GM18508 (cell line): ENCODE results near the gene LDHD.
"Not testable (repeated sequence)": the region's sequence is repeated elsewhere in the genome, so short reads cannot be mapped to it uniquely, and the experiment has no call there.

ENCODE experiments used
- ATAC-seq: cut with Tn5 transposase; IDR thresholded peaks from one replicate; pipeline ENCODE4 v1.9.1; 2021; ENCODE audit warnings: moderate number of reproducible peaks; ENCODE audit not compliant: insufficient read depth, unreplicated experiment

Gene LDHD

GRCh38 chr16:75100603-75100990, 16.0 kb downstream of the LDHD start:
- no peak for ATAC-seq

DNA sequence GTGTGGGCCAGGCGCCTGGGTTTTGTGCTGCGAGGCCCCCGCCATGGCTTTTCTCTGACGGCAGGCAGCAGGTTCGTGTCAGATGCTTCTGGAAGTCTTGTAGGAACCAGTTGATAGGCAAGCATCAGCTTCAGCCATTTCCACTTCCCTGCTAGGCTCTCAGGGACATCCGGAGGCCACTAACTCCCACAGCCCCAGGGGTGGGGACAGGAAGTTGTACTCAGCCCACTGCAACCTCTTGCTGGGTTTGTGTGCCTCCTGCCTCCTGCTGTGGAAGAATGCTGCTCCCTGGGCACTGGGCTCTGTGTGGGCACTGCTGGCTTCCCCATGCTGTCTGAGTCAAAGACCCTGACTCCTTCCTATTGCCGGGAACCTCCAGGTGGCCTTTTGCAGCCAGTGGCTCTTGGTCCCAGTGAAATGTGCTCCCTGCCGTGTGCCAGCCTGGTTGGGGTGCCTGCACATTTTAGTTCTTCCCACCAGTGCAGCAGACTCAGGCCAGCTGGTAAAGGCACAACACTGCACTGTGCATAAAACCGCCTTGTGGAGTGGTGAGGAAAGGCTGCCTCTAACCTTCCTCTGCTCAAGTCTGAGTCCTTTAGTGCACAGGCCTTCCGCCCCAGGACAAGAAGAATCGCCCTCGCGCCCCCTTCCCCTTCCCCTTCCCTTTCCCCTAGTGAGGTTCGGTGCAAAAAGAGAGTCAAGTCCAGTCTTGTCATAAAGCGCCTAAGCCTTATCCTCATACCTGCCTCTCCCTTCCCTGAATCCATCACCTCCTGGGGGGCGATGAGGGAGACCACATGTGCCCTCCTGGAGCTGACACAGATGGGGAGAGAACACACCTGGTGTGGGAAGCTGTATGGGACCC, 16.6 kb downstream of the LDHD start:
- ATAC-seq, result no peak

DNA sequence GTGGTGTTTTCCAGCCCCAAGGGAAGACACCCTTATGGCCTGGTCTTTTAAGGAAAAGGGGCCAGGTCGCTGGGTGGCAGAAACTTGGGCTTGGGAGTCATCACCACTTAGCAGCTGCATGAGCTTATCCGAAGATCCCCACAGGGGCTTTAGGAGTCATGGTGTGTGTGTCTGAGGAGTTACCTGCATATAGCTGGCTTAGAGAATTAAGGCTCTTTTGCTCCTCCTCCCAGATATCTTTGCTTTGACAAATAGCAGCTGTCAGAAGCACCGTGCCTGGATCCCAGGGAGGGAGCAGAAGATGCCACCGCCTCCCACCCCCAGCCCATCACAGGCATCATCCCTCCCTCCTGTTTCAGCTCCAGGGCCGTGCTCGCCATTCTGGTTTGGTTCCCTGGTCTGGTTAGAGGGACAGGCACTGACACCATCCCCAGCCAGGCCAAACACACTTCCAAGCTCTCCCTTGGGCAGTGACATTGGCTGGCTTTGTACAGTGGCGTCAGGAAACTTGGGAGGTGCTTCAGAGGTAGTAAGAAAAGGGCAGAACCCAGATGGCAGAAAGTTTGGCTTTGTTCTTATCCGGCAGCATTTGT, 17.4 kb downstream of the LDHD start:
- no peak for ATAC-seq

DNA sequence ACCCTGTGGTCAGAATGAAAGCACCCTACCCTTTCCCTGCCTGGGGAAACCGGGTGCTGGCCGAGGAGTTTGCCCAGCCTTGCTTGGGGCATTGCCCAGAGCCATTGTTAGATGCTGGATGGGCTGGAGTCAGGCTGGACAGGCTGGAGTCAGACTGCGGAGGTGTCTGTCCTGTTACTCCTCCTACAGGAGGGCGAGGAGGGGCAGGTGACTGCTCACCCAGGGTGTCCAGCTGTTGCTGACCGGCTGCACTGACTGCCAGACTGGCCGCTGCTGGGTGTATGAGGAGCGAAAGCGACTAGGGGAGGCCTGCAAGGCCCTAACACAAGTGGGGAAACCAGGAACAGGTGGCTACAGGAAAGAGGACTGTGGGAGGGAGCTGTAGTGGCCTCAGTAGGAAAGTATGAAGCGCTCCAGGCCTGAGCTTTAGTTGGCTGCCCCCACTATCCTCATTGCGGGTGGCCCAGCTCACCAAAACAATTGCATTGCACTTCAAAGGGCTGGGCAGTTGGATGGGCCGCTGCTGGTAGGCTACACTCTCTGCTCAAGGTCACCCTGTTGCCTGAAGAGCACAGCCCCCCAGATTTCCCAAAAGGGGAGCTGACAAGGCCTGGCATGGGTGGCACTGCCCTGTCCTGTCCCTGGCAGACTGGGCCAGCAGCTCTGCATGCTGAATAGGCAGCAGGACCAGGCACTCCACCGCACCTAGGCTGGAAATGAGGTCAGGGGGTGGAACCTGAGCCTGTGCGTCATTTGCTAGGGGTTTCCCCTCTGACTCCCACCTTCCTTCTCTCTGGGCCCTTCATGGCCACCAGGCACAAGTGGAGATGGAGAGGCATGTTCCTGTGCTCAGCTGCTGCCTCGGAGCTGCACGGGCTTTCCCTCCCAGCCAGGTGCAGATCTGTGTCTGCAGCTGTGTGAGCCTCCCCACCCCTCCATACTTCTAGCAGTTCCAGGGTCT, 18.4 kb downstream of the LDHD start:
- ATAC-seq, result peak; percentile 43

DNA sequence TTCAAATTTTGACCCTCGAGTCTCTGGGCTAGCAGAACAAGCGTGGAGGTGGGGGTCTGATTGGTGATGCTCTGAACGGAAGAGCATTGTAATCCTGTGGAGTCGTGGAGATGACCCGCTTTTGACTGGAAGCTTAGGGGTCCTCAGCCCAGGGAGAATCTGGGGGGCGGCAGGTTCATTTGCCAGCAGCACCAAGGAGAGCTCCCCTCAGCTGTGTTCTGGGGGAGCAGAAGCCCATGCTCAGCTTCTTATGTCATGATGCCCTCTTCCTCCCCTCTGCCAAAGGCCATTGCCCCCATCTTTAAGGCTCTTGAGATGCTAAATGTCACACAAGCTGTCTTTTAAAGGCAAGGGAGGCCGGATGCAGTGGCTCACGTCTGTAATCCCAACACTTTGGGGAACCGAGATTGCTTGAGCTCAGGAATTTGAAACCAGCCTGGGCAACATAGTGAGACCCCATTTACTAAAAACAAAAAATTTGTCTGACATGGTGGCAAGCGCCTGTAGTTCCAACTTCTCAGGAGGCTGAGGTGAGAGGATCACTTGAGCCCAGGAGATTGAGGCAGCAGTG, 19.3 kb downstream of the LDHD start:
- no peak for ATAC-seq

DNA sequence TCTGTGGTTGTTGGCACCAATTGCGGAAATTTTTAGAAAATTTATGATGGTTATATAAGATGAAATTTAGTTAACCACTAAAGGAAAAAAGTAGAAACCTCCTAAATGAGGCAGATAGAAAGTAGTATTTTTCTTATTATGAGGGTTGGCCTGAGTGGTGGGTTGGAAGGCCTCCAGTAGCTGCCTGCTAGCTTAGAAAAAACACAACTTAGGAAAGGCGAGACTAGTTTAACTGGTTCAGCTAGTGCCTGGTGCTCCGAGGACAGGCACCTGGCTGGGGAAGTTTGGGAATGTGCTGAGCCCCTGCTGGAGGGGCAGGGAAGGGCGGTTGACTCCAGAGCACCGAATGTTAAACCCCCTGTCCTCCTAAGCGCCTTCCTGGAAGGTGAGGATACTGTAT, 19.9 kb downstream of the LDHD start:
- ATAC-seq, result no peak

- no peak for ATAC-seq
Observed at GRCh38 chr16:75095204-75095621, 21.4 kb downstream of the LDHD start.

- ATAC-seq, result no peak
Observed at GRCh38 chr16:75093598-75094540, 22.7 kb downstream of the LDHD start.

DNA sequence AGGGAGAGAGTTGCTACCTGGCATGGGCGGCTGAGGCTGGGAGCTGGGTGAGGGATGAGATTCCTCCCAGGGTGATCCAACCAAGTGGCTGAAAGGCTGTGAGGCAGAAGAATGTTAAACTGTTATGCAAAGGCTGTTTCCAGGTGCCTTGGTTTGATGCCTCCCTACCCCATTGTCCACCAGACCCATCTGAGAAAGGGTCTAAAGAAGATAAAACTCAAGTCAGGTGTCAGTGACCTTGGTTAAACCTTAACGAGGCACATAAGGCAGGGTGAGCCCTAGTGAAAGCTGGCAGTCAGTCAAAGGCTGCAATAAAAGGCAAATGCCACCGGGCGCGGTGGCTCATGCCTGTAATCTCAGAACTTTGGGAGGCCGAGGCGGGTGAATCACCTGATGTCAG, 23.8 kb downstream of the LDHD start:
- no peak for ATAC-seq

GRCh38 chr16:75091619-75092018, 25.0 kb downstream of the LDHD start:
- not testable (repeated sequence) for ATAC-seq

GRCh38 chr16:75090899-75091298, 25.7 kb downstream of the LDHD start:
- not testable (repeated sequence) for ATAC-seq

DNA sequence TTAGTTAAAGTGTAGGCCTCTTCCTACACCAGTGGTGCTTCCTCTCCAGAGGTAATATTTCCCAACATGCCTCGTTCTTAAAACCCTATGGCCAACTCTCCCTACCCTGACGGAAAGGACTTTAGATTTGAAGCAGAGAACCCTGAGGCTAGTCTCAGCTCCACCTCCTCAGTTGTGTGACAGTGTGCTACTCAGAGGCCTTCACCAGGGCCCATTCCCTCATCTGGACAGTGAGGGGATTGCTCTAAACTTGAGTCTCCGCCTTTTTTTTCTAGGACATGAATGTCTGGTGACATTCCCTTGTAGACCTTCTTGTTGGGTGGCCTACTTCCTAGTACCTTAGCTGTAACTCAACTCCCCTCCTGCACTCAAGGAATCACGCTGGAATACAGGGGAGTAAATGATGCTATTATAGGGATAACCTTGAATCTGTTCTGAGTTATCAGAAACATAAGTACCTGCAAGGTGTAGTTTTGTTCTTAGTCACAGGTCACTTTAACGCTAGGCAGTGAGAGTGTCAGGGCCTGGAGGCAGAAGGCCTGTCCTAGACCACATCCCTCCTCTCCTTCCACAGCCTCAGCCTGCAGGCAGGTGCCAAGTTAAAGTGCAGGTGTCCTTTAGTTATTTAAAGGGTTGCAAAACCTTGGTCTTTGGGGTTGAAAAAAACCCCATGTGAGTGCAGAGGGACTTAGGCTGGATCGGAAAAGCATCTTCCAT, 26.9 kb downstream of the LDHD start:
- no peak for ATAC-seq

GRCh38 chr16:75088934-75089333, 27.6 kb downstream of the LDHD start:
- ATAC-seq, result no peak

DNA sequence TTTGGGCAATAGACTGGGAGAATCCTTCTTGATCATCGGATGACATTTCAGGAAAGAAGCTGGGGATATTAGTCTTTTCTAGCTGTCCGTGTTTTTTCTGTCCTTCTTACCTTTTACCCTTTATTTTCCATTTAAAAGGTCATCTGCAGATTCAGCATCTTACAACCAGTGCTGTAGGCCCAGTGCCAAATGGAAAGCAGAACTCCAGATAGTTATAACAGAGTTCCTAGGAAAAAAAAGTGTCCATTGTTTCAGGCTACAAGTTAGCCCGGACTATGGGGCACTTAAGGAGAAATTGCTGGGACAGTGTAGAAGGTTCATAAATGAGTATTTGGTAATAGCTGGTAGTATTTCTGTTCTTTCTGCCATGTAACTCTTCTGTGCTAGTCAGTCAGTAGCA, 28.4 kb downstream of the LDHD start:
- no peak for ATAC-seq

DNA sequence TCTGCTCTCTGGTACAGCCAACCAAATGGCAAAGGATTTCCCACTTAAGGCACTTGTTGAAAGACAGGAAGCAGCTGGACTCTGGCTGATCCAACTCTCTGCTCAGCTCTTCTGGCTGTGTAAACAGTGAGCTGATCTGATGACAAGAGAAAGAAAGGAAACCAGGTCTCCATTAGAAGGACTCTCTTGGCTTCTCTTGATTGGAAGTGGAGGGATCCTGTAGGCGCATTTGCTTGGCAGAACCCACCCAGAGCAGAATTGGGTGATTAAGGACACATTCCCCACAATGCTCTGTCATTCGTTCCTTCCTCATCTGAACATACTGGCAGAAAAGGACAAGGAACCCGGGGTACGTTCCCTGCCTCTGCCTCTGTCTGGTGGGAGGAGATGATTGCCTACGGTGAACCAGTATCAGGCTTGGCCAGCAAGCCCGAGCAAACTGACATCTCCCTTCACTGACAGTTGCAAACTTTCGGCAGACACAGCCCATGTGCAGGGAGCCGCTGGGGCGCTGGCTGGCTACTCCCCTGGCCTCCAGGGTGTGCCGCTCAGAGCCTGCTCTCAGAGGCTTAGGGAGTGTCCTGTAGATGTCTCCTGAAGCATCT, 29.1 kb downstream of the LDHD start:
- no peak for ATAC-seq

DNA sequence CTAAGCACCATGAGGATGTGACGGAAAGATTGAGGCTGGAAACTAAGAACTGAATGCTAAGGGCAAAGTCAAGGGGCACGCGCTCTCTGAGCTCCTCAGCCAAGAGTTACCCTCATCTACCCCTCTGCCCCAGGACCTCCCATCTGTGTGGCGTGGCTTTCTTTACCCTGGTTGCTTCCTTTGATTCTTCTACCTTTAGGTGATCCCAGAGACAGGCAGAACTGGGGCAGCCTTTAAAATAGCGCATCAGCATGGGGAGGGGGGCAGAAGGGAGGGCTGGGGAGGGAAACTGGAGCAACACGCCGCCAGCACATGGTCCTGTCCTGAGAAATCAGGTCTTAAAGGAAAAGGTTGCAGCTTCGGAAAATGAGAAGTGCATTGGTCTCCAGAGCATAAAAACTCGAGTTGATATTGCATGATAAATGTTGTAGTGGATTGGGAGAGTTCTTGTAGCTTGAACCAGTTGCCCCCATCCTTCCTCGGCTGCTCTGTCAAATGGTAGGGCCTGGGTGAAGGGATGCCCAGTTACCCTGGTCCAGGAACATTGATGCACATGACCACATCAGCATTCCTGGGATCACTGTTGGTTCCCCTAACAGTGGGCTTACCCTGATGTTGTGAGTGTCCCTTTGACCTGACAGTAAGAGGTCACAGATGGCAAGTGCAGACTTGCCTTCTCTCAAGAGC, 29.7 kb downstream of the LDHD start:
- ATAC-seq, result no peak

- ATAC-seq, result no peak
Observed at GRCh38 chr16:75086281-75086680, 30.3 kb downstream of the LDHD start.

DNA sequence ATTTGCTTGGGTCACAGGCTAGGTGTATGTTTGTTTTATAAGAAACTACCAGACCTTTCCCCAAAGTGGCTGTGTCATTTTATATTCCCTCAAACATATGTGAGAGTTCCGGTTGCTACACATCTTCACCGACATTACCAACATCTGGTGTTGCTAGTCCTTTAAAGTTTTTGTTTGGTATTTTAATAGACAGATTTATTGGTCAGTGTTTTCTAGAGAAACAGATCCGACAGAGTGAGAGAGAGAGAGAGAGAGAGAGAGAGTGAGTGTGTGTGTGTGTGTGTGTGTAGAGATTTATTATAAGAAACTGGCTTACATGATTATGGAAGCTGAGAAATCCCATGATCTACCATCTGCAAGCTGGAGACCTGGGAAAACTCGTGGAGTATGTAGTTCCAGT, 31.0 kb downstream of the LDHD start:
- ATAC-seq, result no peak
